Loucy (cell line): ENCODE data around the gene RNF113B.

ENCODE experiments used
- EZH2phosphoT487 ChIP-seq: fragments of 200-600 bp; IDR thresholded peaks from 2 replicates; pipeline ENCODE4 v1.6.1; 2018; ENCODE audit warnings: antibody characterized with exemption, mild to moderate bottlenecking, moderate library complexity, borderline replicate concordance
- TF ChIP-seq, protein P1 (sequence below): fragments of 200-600 bp; sonication (generic); conservative IDR thresholded peaks from 2 replicates; pipeline ENCODE4 v1.5.1; 2014; ENCODE audit warnings: mild to moderate bottlenecking, antibody characterized with exemption, low read length

DNA sequence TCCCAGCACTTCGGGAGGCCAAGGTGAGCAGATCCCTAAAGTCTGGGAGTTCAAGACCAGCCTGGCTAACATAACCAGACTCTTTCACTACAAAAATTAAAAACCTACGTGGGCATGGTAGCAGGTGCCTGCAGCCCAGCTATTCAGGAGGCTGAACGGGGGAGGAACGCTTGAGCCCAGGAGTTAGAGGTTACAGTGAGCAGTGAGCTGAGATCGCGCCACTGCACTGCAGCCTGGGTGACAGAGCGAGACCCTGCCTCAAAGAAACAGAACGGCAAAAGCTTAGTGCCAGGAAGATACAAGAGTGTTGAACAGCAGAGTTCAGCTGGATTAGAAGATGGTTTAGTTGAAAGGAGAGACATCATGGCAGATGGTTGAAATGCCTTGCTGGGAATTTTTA is 24.1 kb upstream of the RNF113B start:
- TF ChIP-seq, protein P1, sequence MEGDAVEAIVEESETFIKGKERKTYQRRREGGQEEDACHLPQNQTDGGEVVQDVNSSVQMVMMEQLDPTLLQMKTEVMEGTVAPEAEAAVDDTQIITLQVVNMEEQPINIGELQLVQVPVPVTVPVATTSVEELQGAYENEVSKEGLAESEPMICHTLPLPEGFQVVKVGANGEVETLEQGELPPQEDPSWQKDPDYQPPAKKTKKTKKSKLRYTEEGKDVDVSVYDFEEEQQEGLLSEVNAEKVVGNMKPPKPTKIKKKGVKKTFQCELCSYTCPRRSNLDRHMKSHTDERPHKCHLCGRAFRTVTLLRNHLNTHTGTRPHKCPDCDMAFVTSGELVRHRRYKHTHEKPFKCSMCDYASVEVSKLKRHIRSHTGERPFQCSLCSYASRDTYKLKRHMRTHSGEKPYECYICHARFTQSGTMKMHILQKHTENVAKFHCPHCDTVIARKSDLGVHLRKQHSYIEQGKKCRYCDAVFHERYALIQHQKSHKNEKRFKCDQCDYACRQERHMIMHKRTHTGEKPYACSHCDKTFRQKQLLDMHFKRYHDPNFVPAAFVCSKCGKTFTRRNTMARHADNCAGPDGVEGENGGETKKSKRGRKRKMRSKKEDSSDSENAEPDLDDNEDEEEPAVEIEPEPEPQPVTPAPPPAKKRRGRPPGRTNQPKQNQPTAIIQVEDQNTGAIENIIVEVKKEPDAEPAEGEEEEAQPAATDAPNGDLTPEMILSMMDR = no peak
- no peak for TF ChIP-seq EZH2phosphoT487
